SK-N-SH (cell line): ENCODE data around the gene HMOX2. TPM values are rescaled to one million over a fixed set of nuclear protein-coding genes. Genes with fewer than 3 reads are reported as not detected.

Source experiments
- CTCF ChIA-PET: fragments of 300-600, 350-600 bp; formaldehyde crosslinking; extraction: SDS; loops from one replicate; lab custom pipeline; 2021; lab: Yijun Ruan, JAX
- POLR2A ChIA-PET: fragments of 350-600 bp; sonication (Branson Sonifier 250); formaldehyde crosslinking; extraction: SDS; loops from one replicate; lab custom pipeline; 2020; ENCODE audit warnings: antibody characterized with exemption, inconsistent platforms; lab: Yijun Ruan, JAX
- DNase-seq: peaks from one replicate; pipeline ENCODE4 v3.0.0; 2012
- H2AFZ ChIP-seq: fragments of 200-600 bp; sonication (generic); 2 replicates; pipeline ENCODE4 v1.8.1; 2016; ENCODE audit warnings: antibody characterized with exemption, mild to moderate bottlenecking, low read depth
- H3F3A ChIP-seq: fragments of 200-600 bp; sonication (generic); replicated peaks from 2 replicates; pipeline ENCODE3; 2016; ENCODE audit warnings: antibody characterized with exemption, mild to moderate bottlenecking; ENCODE audit not compliant: insufficient read depth
- H3K27ac ChIP-seq, 2 experiments: fragments of 200-500 bp in 1 of 2; fragments of 200-600 bp in 1 of 2; sonication (Bioruptor generic) in 1 of 2; sonication (generic), shearing (Covaris generic) in 1 of 2; 2 replicates each; pipeline versions ENCODE4 v1.5.1 to v1.6.1; 2014 to 2016; ENCODE audit warnings: low read depth in 2 of 2, inconsistent platforms in 1 of 2, low read length in 1 of 2, mild to moderate bottlenecking in 1 of 2, mixed read lengths in 1 of 2
- H3K27me3 ChIP-seq: fragments of 200-600 bp; sonication (generic), shearing (Covaris generic); 2 replicates; pipeline ENCODE4 v1.6.1; 2016; ENCODE audit warnings: mixed run types; ENCODE audit not compliant: insufficient read depth
- H3K36me3 ChIP-seq, 2 experiments: fragments of 200-500 bp in 1 of 2; fragments of 200-600 bp in 1 of 2; sonication (Bioruptor generic) in 1 of 2; sonication (generic) in 1 of 2; replicated peaks in 1 of 2; 2 replicates each; pipeline versions ENCODE3 to v1.5.1; 2014 to 2016; ENCODE audit warnings: low read length in 1 of 2, mild to moderate bottlenecking in 1 of 2; ENCODE audit not compliant: insufficient read depth in 2 of 2, control insufficient read depth in 1 of 2
- H3K4me1 ChIP-seq, 2 experiments: fragments of 200-500 bp in 1 of 2; fragments of 200-600 bp in 1 of 2; sonication (Bioruptor generic) in 1 of 2; sonication (generic), shearing (Covaris generic) in 1 of 2; 2 replicates each; pipeline versions ENCODE4 v1.5.1 to v1.6.1; 2014 to 2016; ENCODE audit warnings: low read depth in 1 of 2, low read length in 1 of 2, mixed run types in 1 of 2; ENCODE audit not compliant: insufficient read depth in 2 of 2, control insufficient read depth in 1 of 2
- H3K4me2 ChIP-seq: fragments of 200-600 bp; sonication (generic), shearing (Covaris generic); 2 replicates; pipeline ENCODE4 v1.6.1; 2017; ENCODE audit warnings: mixed run types
- H3K4me3 ChIP-seq, 2 experiments: fragments of 200-500 bp in 1 of 2; fragments of 200-600 bp in 1 of 2; sonication (Bioruptor generic) in 1 of 2; sonication (generic), shearing (Covaris generic) in 1 of 2; 2 replicates each; pipeline versions ENCODE4 v1.5.1 to v1.8.1; 2014 to 2016; ENCODE audit warnings: low read depth in 2 of 2, inconsistent platforms in 1 of 2, low read length in 1 of 2, mild to moderate bottlenecking in 1 of 2, mixed read lengths in 1 of 2, moderate library complexity in 1 of 2
- H3K79me2 ChIP-seq: fragments of 200-600 bp; sonication (generic); 2 replicates; pipeline ENCODE4 v1.8.1; 2017; ENCODE audit warnings: mild to moderate bottlenecking; ENCODE audit not compliant: insufficient read depth
- H3K9ac ChIP-seq: fragments of 200-600 bp; sonication (generic); 2 replicates; pipeline ENCODE4 v1.6.1; 2017; ENCODE audit warnings: mixed run types
- H3K9me2 ChIP-seq: fragments of 200-600 bp; sonication (generic); 2 replicates; pipeline ENCODE4 v1.6.1; 2017; ENCODE audit warnings: mixed run types
- H3K9me3 ChIP-seq: fragments of 200-600 bp; sonication (generic); 2 replicates; pipeline ENCODE4 v1.6.1; 2017; ENCODE audit warnings: mixed run types, mild to moderate bottlenecking, moderate library complexity
- H4K20me1 ChIP-seq: fragments of 200-600 bp; sonication (generic); 2 replicates; pipeline ENCODE4 v1.6.1; 2017; ENCODE audit warnings: mild to moderate bottlenecking, mixed run types; ENCODE audit not compliant: insufficient read depth
- FOSL2 ChIP-seq: IDR thresholded peaks from 2 replicates; pipeline ENCODE4 v1.4.0; 2012; ENCODE audit warnings: low read depth, mild to moderate bottlenecking, moderate library complexity, borderline replicate concordance
- JUND ChIP-seq: IDR thresholded peaks from 2 replicates; pipeline ENCODE4 v1.4.0; 2012
- MXI1 ChIP-seq: IDR thresholded peaks from 2 replicates; pipeline ENCODE4 v1.6.1; 2012; ENCODE audit warnings: mild to moderate bottlenecking, low read depth, low read length, improper control_type of control experiment
- RAD21 ChIP-seq: IDR thresholded peaks from 2 replicates; pipeline ENCODE4 v1.6.1; 2012; ENCODE audit warnings: mild to moderate bottlenecking, low read length
- SIN3A ChIP-seq: IDR thresholded peaks from 2 replicates; pipeline ENCODE4 v1.6.1; 2012; ENCODE audit warnings: low read depth, mild to moderate bottlenecking, low read length, moderate library complexity, borderline replicate concordance
- SMC3 ChIP-seq: IDR thresholded peaks from 2 replicates; pipeline ENCODE4 v1.6.1; 2012; ENCODE audit warnings: low read depth, low read length, improper control_type of control experiment
- TEAD4 ChIP-seq: IDR thresholded peaks from 2 replicates; pipeline ENCODE4 v1.4.0; 2012; ENCODE audit warnings: mild to moderate bottlenecking, borderline replicate concordance; ENCODE audit not compliant: insufficient read depth
- WGBS: methylation state at CpG from one replicate; pipeline ENCODE4 v1.1.6; 2017; ENCODE audit warnings: low lambda C conversion rate; 5-methylcytosine and 5-hydroxymethylcytosine counted together
- polyA plus RNA-seq, 3 experiments: library from polyadenylated mRNA; depleted of rRNA; stranded (reverse); fragments of >200 nt; gene quantifications; 2 replicates each; pipeline ENCODE4 v1.2.3, GENCODE V29; 2012
- TF ChIP-seq, protein P1 (sequence below): fragments of 150-350 bp; IDR thresholded peaks from 2 replicates; pipeline ENCODE4 v1.6.1; 2016; ENCODE audit warnings: mild to moderate bottlenecking, low read depth, low read length
- TF ChIP-seq, protein P2 (sequence below): IDR thresholded peaks from 2 replicates; pipeline ENCODE4 v1.4.0; 2012; ENCODE audit warnings: low read depth
- TF ChIP-seq, protein P3 (sequence below): IDR thresholded peaks from 2 replicates; pipeline ENCODE4 v1.4.0; 2012; ENCODE audit warnings: low read depth, borderline replicate concordance
- TF ChIP-seq, protein P4 (sequence below): IDR thresholded peaks from 2 replicates; pipeline ENCODE4; 2012

The HMOX2 gene
- polyA plus RNA-seq, 1 of the 3 experiments (the other 2 are of a cell fraction): 65.1 TPM

DNA sequence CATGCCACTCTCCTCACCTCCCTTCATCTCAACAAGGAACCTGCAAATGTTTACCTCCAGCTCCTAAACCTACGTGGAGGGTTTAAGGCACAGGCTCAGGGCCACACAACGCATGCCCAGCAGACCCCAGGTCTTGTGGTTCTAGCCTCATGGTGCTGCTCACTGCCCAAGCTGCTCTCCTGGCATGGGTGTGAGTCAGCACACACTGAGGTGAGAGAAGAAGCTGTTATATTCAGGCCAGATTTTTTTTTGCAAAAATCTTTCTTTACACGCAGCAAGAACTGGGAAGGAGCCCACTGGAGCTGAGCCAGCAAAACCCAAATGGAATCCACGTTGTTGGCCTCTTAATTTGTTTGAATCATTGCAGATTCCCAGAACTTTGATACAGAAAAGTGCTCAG is 74.4 kb downstream of the HMOX2 start:
- 42% methylated on average over 4 of the region's 4 CpGs for WGBS
- H3K79me2 ChIP-seq: no peaks in the 10 kb centered on the region
- no peaks in the 10 kb centered on the region for H3K9me2 ChIP-seq
- H3K27me3 ChIP-seq: no peaks in the 10 kb centered on the region; the same call in 1 of the 2 replicates
- no peak overlapping the region for H3K27ac ChIP-seq
- CTCF ChIA-PET: interaction anchor here (0.7 to 12.8 kb wide), 8 partner anchors 9 to 406 kb away, joined by 3 to 182 read pairs (median 6); no protein-coding TSS in a partner anchor
- no peak overlapping the region for H3K4me3 ChIP-seq
- H3K9ac ChIP-seq: no peak overlapping the region
- no peaks in the 10 kb centered on the region for H3K36me3 ChIP-seq
- TF ChIP-seq RAD21: no peak
- TF ChIP-seq, protein P1, sequence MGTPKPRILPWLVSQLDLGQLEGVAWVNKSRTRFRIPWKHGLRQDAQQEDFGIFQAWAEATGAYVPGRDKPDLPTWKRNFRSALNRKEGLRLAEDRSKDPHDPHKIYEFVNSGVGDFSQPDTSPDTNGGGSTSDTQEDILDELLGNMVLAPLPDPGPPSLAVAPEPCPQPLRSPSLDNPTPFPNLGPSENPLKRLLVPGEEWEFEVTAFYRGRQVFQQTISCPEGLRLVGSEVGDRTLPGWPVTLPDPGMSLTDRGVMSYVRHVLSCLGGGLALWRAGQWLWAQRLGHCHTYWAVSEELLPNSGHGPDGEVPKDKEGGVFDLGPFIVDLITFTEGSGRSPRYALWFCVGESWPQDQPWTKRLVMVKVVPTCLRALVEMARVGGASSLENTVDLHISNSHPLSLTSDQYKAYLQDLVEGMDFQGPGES: no peak
- POLR2A ChIA-PET: no interaction called here
- no peak for DNase-seq
- H3K4me2 ChIP-seq: no peak overlapping the region
- H3K4me1 ChIP-seq: no peaks in the 10 kb centered on the region; a peak in 1 of 4 replicates
- no peaks in the 10 kb centered on the region for H4K20me1 ChIP-seq
- H3F3A ChIP-seq: no peaks in the 10 kb centered on the region
- H2AFZ ChIP-seq: no peak overlapping the region
- no peaks in the 10 kb centered on the region for H3K9me3 ChIP-seq

DNA sequence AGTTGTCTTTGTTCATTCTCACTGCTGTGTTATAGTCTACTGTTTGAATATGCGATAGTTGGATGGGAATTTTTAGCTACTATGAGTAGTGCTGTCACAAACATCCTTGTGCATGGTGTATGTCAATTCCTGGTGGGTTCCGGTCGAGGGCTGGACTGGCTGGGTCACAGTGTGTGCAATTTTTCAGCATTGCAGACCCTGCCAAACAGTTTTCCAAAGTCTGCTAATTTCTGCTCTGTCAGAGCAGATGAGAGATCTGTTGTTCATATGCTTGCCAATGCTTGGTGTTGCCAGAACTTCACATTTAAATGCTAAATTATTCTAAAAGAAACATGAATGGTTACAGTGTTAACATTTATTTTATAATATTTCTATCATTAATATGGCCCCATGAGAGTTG is 76.3 kb downstream of the HMOX2 start:
- CTCF ChIA-PET: interaction anchor here (1.1 to 12.8 kb wide), 4 partner anchors 33 to 78 kb away, joined by 3 to 182 read pairs (median 6); partner anchors contain the start of gene NMRAL1
- Histone ChIP-seq H3K9me2 (no peaks in the 10 kb centered on the region), H3K79me2 (no peaks in the 10 kb centered on the region), H3K9me3 (no peaks in the 10 kb centered on the region), H3K4me2 (no peak overlapping the region), H3K4me3 (no peak overlapping the region), H3K27me3 (no peaks in the 10 kb centered on the region; the same call in 1 of the 2 replicates), H3F3A (no peaks in the 10 kb centered on the region)
- 48% methylated on average over 3 of the region's 3 CpGs for WGBS
- DNase-seq: no peak
- TF ChIP-seq TEAD4 (no peak), MXI1 (no peak), SMC3 (no peak), FOSL2 (no peak), JUND (no peak), SIN3A (no peak)
- TF ChIP-seq, protein P2, sequence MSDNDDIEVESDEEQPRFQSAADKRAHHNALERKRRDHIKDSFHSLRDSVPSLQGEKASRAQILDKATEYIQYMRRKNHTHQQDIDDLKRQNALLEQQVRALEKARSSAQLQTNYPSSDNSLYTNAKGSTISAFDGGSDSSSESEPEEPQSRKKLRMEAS: no peak
- TF ChIP-seq, protein P3, sequence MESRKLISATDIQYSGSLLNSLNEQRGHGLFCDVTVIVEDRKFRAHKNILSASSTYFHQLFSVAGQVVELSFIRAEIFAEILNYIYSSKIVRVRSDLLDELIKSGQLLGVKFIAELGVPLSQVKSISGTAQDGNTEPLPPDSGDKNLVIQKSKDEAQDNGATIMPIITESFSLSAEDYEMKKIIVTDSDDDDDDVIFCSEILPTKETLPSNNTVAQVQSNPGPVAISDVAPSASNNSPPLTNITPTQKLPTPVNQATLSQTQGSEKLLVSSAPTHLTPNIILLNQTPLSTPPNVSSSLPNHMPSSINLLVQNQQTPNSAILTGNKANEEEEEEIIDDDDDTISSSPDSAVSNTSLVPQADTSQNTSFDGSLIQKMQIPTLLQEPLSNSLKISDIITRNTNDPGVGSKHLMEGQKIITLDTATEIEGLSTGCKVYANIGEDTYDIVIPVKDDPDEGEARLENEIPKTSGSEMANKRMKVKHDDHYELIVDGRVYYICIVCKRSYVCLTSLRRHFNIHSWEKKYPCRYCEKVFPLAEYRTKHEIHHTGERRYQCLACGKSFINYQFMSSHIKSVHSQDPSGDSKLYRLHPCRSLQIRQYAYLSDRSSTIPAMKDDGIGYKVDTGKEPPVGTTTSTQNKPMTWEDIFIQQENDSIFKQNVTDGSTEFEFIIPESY: no peak
- TF ChIP-seq, protein P4, sequence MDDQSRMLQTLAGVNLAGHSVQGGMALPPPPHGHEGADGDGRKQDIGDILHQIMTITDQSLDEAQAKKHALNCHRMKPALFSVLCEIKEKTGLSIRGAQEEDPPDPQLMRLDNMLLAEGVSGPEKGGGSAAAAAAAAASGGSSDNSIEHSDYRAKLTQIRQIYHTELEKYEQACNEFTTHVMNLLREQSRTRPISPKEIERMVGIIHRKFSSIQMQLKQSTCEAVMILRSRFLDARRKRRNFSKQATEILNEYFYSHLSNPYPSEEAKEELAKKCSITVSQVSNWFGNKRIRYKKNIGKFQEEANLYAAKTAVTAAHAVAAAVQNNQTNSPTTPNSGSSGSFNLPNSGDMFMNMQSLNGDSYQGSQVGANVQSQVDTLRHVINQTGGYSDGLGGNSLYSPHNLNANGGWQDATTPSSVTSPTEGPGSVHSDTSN: no peak
- TF ChIP-seq, all 33 proteins: peak for 0
- no peak overlapping the region for H3K9ac ChIP-seq
- no peak overlapping the region for H2AFZ ChIP-seq
- POLR2A ChIA-PET: no interaction called here
- no peak overlapping the region for H3K27ac ChIP-seq
- H4K20me1 ChIP-seq: no peaks in the 10 kb centered on the region
- no peaks in the 10 kb centered on the region; a peak in 1 of 4 replicates for H3K4me1 ChIP-seq
- no peaks in the 10 kb centered on the region for H3K36me3 ChIP-seq
